Erythroblast (primary cell): ENCODE measurements around the gene AAK1.

Source experiments
- GATA1 ChIP-seq: IDR thresholded peaks from 2 replicates; pipeline ENCODE4 v1.6.1; 2011; ENCODE audit warnings: low read depth, mild to moderate bottlenecking, control low read depth, low read length, moderate library complexity
- POLR2A ChIP-seq: IDR thresholded peaks from 2 replicates; pipeline ENCODE4 v1.6.1; 2011; ENCODE audit warnings: mild to moderate bottlenecking, low read length

GRCh38 chr2:69554981-69555380, 88.6 kb downstream of the AAK1 start:
- no peak for TF ChIP-seq POLR2A
- TF ChIP-seq GATA1 = no peak
